Measurements from ENCODE around the gene C1orf167.
A peak's percentile ranks its signal among the peaks of the same experiment; 100 is the strongest.

Gene C1orf167

DNA sequence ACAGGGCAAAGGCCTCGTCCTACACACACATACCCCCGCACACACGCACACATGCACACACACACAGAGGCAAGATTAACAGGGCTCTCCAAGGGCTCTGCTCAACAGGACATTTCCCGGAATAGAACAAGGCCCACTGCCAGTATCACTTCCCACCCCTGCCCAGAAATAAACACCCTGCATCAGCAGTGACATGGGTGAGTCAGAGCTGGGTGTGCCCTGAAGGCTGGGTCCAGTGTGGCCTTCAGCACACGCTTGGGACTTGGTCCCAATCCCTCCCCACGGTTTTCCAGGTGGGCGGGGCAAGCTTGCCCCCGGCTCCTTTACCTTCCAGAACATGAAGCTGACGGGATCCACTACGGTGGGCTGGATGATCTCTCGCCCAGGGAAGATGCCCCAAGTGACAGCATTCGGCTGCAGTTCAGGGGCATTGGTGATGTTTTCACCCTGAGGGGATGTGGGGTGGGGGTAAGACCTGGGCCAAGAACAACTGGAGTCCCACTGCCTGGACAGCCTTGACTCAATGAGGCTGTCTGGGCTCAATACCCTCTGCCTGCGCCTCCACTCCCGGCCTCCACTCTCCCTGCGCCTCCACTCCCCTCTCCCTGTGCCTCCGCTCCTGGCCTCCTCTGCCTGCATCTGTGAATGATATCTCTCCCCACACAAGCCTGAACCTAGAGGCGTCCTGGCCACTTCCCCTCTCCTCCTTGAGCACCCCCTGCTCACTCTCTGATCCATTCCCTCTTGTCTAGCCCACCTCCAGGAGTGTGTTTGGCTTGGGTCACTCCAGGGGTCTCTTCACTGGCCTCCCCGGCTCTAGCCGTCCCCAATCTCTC, 29.1 kb downstream of the C1orf167 start:
- no peak overlapping the region for H3K4me3 ChIP-seq (ENCODE audit: control insufficient read depth, low read depth, low read length)
- TF ChIP-seq, protein P1, sequence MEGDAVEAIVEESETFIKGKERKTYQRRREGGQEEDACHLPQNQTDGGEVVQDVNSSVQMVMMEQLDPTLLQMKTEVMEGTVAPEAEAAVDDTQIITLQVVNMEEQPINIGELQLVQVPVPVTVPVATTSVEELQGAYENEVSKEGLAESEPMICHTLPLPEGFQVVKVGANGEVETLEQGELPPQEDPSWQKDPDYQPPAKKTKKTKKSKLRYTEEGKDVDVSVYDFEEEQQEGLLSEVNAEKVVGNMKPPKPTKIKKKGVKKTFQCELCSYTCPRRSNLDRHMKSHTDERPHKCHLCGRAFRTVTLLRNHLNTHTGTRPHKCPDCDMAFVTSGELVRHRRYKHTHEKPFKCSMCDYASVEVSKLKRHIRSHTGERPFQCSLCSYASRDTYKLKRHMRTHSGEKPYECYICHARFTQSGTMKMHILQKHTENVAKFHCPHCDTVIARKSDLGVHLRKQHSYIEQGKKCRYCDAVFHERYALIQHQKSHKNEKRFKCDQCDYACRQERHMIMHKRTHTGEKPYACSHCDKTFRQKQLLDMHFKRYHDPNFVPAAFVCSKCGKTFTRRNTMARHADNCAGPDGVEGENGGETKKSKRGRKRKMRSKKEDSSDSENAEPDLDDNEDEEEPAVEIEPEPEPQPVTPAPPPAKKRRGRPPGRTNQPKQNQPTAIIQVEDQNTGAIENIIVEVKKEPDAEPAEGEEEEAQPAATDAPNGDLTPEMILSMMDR (IDR thresholded peaks at IDR 0.05; ENCODE audit: control insufficient read depth, insufficient read depth, low read depth, low read length, missing control alignments), result no peak
- DNase-seq (ENCODE audit: low read depth), result peak; percentile 80

DNA sequence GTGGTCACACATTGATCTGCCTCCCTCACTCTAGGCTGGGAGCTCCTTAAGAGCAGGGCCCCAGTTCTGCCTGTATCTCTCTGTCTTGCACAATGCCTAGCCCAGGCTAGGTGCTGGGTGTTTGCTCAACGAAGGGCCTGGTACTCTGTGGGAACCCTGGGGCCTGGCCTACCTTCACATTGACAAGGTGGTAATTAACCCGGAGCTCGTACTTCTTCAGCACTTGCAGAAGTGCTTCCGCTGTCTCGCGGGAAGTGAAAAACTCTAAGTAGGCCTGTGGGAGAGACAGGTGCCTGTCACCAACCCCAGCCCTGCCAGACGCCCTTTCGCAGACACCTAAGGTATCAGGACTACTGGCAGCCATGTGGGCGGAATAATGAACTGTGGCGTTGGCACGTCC, 30.1 kb downstream of the C1orf167 start:
- DNase-seq (ENCODE audit: low read depth), result no peak
- no peak overlapping the region for H3K4me3 ChIP-seq (ENCODE audit: control insufficient read depth, low read depth, low read length)
- TF ChIP-seq, protein P1 (IDR thresholded peaks at IDR 0.05; ENCODE audit: control insufficient read depth, insufficient read depth, low read depth, low read length, missing control alignments), result no peak

DNA sequence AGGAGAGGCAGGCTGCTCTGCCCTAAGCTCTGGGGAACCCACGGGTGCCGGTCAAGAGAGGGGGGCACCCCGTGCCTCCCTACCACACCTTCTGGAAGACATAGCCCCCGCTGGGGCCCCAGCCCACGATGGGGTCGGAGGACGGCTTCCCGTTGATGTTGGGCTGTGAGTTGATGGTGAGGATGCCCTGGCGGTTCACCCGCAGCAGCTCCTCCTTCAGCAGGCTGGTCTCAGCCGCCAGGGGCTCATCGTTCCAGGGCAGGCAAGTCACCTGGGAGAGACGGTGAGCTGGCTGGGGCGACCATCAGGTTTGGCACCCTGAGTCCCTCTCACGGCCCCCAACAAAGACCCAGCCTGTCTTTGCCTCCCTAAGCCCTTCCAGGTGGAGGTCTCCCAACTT, 31.8 kb downstream of the C1orf167 start:
- DNase-seq (ENCODE audit: low read depth), result no peak

DNA sequence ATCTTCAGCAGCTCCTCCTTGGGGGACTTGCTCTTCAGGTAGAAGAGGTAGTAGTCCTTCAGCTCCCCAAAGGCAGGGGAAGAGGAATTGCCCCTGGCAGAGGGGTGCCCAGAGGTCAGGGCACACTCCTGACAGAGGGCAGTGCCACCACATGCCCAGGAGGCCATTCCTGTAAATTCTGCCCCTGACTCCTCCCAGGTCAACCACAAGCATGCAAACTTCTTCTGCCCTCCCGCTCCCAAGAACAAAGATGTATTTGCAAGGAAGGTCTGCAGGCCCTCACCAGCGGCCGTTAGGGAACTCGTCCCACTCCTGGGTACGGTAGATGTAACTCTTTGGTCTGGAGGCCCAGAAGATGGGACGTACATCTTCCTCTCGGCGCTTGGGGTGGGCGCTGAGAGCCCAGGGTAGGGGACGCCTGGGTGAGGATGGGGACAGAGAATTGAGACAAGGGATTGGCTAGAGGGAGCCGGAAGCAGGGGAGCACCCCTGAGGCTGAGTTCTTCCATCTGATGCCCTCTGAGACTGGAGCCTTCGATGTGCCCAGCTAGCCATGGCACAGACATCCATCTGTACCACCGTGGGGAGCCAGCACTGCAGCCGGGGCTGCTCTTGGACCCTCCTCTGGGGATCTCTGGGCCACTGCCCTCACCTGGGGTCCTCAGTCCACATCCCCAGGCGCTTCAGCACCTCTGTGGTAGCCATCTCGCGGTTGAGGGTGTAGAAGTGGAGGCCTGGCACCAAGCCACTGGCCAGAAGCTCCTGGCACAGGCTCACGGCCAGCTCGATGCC, 32.6 kb downstream of the C1orf167 start:
- no peak overlapping the region for H3K4me3 ChIP-seq (ENCODE audit: control insufficient read depth, low read depth, low read length)
- TF ChIP-seq, protein P1 (IDR thresholded peaks at IDR 0.05; ENCODE audit: control insufficient read depth, insufficient read depth, low read depth, low read length, missing control alignments), result no peak
- DNase-seq (ENCODE audit: low read depth), result no peak

More for the DNA sequence above, 31.8 kb downstream of the C1orf167 start:
- H3K4me3 ChIP-seq (ENCODE audit: control insufficient read depth, low read depth, low read length), result no peak overlapping the region
- TF ChIP-seq, protein P1 (IDR thresholded peaks at IDR 0.05; ENCODE audit: control insufficient read depth, insufficient read depth, low read depth, low read length, missing control alignments), result no peak

DNA sequence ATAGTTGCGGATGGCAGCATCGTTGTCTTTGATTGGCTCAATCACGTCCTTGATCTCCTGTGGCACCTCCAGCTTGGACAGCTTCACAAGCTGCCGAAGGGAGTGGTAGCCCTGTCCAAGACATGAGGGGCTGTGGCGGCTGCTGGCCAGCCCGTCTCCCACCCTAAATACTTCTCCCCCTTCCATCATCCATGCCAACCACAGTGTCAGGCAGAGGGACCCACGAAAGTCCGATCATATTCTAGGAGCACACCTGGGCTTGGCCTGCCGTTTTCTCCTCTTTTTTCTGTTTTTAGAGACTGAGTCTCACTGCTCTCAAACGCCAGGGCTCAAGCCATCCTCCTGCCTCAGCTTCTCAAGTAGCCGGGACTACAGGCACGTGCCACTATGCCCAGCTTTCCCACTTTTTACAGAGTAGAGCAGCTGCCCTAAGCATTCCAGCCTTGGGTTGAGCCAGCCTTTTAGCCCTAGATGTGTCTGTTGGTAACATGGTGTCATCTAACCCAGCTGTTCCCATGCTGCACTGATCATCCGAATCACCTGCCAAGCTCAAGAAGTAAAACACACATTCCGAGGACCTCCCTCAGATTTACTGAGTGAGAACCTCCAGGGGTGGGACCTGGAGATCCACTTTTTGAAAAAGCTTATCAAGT, 33.4 kb downstream of the C1orf167 start:
- DNase-seq (ENCODE audit: low read depth), result no peak
- TF ChIP-seq, protein P1 (IDR thresholded peaks at IDR 0.05; ENCODE audit: control insufficient read depth, insufficient read depth, low read depth, low read length, missing control alignments), result no peak
- H3K4me3 ChIP-seq (ENCODE audit: control insufficient read depth, low read depth, low read length), result no peak overlapping the region

DNA sequence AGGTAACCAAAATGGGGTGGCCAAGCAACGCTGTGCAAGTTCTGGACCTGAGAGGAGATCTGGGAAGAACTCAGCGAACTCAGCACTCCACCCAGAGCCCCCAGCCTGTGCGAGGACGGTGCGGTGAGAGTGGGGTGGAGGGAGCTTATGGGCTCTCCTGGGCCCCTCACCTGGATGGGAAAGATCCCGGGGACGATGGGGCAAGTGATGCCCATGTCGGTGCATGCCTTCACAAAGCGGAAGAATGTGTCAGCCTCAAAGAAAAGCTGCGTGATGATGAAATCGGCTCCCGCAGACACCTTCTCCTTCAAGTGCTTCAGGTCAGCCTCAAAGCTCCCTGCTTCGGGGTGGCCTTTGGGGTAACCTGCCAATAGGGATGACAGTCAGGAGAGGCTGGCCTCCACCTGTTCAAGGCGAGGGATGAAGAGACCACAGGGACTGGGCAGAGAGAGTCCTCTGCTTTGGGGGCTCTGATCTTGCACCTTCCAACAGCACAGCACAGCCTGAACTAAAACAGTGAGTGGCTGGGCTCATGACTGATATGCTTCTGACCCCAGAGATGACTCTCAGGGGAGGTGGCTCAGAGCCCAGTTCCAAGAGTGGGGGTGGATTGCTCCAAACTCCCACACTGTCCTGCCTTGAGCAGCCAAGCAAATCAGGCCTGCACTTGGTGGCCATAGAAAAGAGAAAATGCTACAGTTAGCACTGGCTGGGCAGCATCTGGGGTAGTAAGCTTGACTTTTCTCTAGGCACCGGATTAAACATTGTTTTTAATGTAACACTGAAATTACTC, 34.2 kb downstream of the C1orf167 start:
- no peak for DNase-seq (ENCODE audit: low read depth)
- TF ChIP-seq, protein P1 (IDR thresholded peaks at IDR 0.05; ENCODE audit: control insufficient read depth, insufficient read depth, low read depth, low read length, missing control alignments), result no peak
- no peak overlapping the region for H3K4me3 ChIP-seq (ENCODE audit: control insufficient read depth, low read depth, low read length)
